NAMALWA (cell line): Measurements from ENCODE around the gene ST3GAL5.

ENCODE experiments used
- DNase-seq: peaks from one replicate; pipeline ENCODE4 v3.0.0-alpha.2; 2015; ENCODE audit warnings: low spot score

Gene ST3GAL5

GRCh38 chr2:85790032-85790431, 98.8 kb downstream of the ST3GAL5 start:
- DNase-seq, result no peak

GRCh38 chr2:85789271-85789670, 99.5 kb downstream of the ST3GAL5 start:
- DNase-seq, result no peak

- no peak for DNase-seq
Measured at GRCh38 chr2:85788603-85789002, 100.2 kb downstream of the ST3GAL5 start.

- no peak for DNase-seq
Measured at GRCh38 chr2:85787981-85788340, 100.8 kb downstream of the ST3GAL5 start.

GRCh38 chr2:85787282-85787980, 101.4 kb downstream of the ST3GAL5 start:
- DNase-seq, result no peak
